ENCODE data around the gene GRM5.
"Not testable (repeated sequence)": the region's sequence is repeated elsewhere in the genome, so short reads cannot be mapped to it uniquely, and the experiment has no call there.

The GRM5 gene

GRCh38 chr11:88535916-88536547, 529.8 kb downstream of the GRM5 start:
- no peak for DNase-seq

- DNase-seq: no peak
These were observed 530.5 kb downstream of the GRM5 start for GRCh38 chr11:88535266-88535665.

GRCh38 chr11:88534706-88535105, 531.1 kb downstream of the GRM5 start:
- DNase-seq: not testable (repeated sequence)

- DNase-seq: no peak
These were observed 531.6 kb downstream of the GRM5 start for GRCh38 chr11:88534185-88534584.

- no peak for DNase-seq
These were observed 532.8 kb downstream of the GRM5 start for GRCh38 chr11:88533001-88533400.

- DNase-seq: no peak
These were observed 534.0 kb downstream of the GRM5 start for GRCh38 chr11:88531831-88532230.

- DNase-seq: no peak
These were observed 536.4 kb downstream of the GRM5 start for GRCh38 chr11:88529426-88529825.

- no peak for DNase-seq
These were observed 542.3 kb downstream of the GRM5 start for GRCh38 chr11:88523386-88524071.

GRCh38 chr11:88522624-88523385, 543.0 kb downstream of the GRM5 start:
- no peak for DNase-seq

- no peak for DNase-seq
These were observed 544.0 kb downstream of the GRM5 start for GRCh38 chr11:88521799-88522201.

- no peak for DNase-seq
These were observed 544.4 kb downstream of the GRM5 start for GRCh38 chr11:88521399-88521798.

GRCh38 chr11:88520391-88520790, 545.4 kb downstream of the GRM5 start:
- no peak for DNase-seq

- DNase-seq: no peak
These were observed 550.8 kb downstream of the GRM5 start for GRCh38 chr11:88515002-88515401.

GRCh38 chr11:88511006-88511405, 554.8 kb downstream of the GRM5 start:
- no peak for DNase-seq

GRCh38 chr11:88508759-88509581, 556.8 kb downstream of the GRM5 start:
- DNase-seq: peak; percentile 12 to 79 (median 70)

GRCh38 chr11:88508418-88508758, 557.4 kb downstream of the GRM5 start:
- peak in 2 of 3 experiments; percentile 70 to 71 for DNase-seq

GRCh38 chr11:88507771-88508417, 557.9 kb downstream of the GRM5 start:
- no peak for DNase-seq

GRCh38 chr11:88501541-88501940, 564.2 kb downstream of the GRM5 start:
- no peak for DNase-seq

- DNase-seq: no peak
These were observed 569.9 kb downstream of the GRM5 start for GRCh38 chr11:88495836-88496235.

- DNase-seq: no peak
These were observed 570.9 kb downstream of the GRM5 start for GRCh38 chr11:88494848-88495247.

- no peak for DNase-seq
These were observed 574.1 kb downstream of the GRM5 start for GRCh38 chr11:88491674-88492073.

GRCh38 chr11:88489030-88489429, 576.8 kb downstream of the GRM5 start:
- DNase-seq: no peak

- no peak for DNase-seq
These were observed 578.1 kb downstream of the GRM5 start for GRCh38 chr11:88487646-88488045.

All from NCI-H1417 (cell line).